Fibroblast of the aortic adventitia (primary cell): ENCODE measurements around the gene EDIL3. TPM values are rescaled to one million over a fixed set of nuclear protein-coding genes. Genes with fewer than 3 reads are reported as not detected.

Source experiments
- DNase-seq: peaks from one replicate; pipeline ENCODE4 v3.0.0-alpha.2; 2010; ENCODE audit warnings: low read depth
- H3K4me3 ChIP-seq: 2 replicates; pipeline ENCODE4 v1.5.1; 2011; ENCODE audit warnings: low read depth, mild to moderate bottlenecking, control low read depth, low read length, moderate library complexity
- CTCF ChIP-seq: IDR thresholded peaks from 2 replicates; pipeline ENCODE4 v1.5.1; 2011; ENCODE audit warnings: mild to moderate bottlenecking, low read length, control low read depth, inconsistent platforms; ENCODE audit not compliant: insufficient read depth
- total RNA-seq: library from RNA; depleted of rRNA; stranded (reverse); fragments of >200 nt; gene quantifications from 2 replicates; pipeline ENCODE4 v1.2.3, GENCODE V29; 2012; ENCODE audit warnings: low replicate concordance

Gene EDIL3
- total RNA-seq, 1 donor: 248 TPM

- no peak overlapping the region for H3K4me3 ChIP-seq
- TF ChIP-seq CTCF: no peak
- no peak for DNase-seq
Observed at GRCh38 chr5:84118551-84118950, 266.1 kb downstream of the EDIL3 start.

GRCh38 chr5:84115727-84116126, 269.0 kb downstream of the EDIL3 start:
- TF ChIP-seq CTCF: no peak
- DNase-seq: no peak
- H3K4me3 ChIP-seq: no peak overlapping the region

- no peak for TF ChIP-seq CTCF
- DNase-seq: no peak
- no peak overlapping the region for H3K4me3 ChIP-seq
Observed at GRCh38 chr5:84113246-84114105, 271.2 kb downstream of the EDIL3 start.

- no peak for TF ChIP-seq CTCF
- no peak for DNase-seq
- H3K4me3 ChIP-seq: no peak overlapping the region
Observed at GRCh38 chr5:84092738-84093137, 291.9 kb downstream of the EDIL3 start.

GRCh38 chr5:84091127-84091799, 293.4 kb downstream of the EDIL3 start:
- H3K4me3 ChIP-seq: no peak overlapping the region
- TF ChIP-seq CTCF: no peak
- DNase-seq: no peak

GRCh38 chr5:84088996-84089395, 295.7 kb downstream of the EDIL3 start:
- peak; percentile 63 for DNase-seq
- TF ChIP-seq CTCF: peak; percentile 43
- no peak overlapping the region for H3K4me3 ChIP-seq
